Daoy (cell line): ENCODE results near the gene PIP5K1B. TPM values are rescaled to one million over a fixed set of nuclear protein-coding genes. Genes with fewer than 3 reads are reported as not detected.
"Not testable (repeated sequence)": the region's sequence is repeated elsewhere in the genome, so short reads cannot be mapped to it uniquely, and the experiment has no call there.

Experiments used
- DNase-seq: peaks from one replicate; pipeline ENCODE4 v3.0.0-alpha.2; 2015; ENCODE audit warnings: low read depth
- total RNA-seq: library from RNA; depleted of rRNA; stranded (reverse); fragments of >200 nt; shearing (Covaris generic); gene quantifications from 2 replicates; pipeline ENCODE4 v1.2.3, GENCODE V29; 2014; rRNA removed

PIP5K1B gene, protein sequence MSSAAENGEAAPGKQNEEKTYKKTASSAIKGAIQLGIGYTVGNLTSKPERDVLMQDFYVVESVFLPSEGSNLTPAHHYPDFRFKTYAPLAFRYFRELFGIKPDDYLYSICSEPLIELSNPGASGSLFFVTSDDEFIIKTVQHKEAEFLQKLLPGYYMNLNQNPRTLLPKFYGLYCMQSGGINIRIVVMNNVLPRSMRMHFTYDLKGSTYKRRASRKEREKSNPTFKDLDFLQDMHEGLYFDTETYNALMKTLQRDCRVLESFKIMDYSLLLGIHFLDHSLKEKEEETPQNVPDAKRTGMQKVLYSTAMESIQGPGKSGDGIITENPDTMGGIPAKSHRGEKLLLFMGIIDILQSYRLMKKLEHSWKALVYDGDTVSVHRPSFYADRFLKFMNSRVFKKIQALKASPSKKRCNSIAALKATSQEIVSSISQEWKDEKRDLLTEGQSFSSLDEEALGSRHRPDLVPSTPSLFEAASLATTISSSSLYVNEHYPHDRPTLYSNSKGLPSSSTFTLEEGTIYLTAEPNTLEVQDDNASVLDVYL
- 0.09 and 0.57 TPM in 2 replicates for total RNA-seq

DNA sequence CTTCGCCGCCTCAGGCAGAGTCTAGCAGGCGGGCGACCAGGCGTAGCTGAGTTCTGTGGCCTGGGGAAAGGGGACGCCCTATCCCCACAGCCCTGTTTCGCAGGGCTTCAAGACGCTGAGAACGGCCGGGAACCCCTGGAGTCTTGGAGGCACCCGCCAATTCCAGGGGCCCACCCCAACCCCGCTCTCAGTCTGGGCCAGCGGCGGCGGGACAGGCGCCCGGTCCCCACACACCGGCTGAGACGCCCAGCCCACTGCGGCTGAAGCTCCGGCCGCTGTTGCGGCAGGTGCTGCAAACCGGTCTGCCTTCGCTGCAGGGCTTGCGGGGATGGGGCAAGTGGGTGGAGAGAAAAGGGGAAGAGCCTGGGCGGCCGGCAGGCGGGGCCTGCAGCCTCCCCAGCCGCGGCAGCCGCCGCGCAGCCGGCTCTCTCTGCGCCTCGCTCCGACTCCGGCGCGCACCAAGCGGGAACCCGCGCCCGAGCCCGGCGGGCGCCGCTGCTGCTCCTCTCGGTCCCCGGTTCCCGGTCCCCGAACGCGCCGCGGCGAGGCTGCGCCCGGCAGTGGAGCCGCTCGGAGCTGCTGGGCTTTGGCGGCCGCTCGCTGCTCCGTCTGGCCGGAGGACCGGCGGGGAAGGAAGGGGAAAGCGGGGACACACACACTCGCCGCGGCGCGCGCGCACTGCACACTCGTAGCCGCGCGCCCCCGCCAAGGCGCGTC lies at the start of gene PIP5K1B:
PIP5K1B (plus strand) TSS at position 427 of the 717 bp plus-strand sequence. CDS start 117,375 bp downstream, outside the sequence.
- DNase-seq: peak; percentile 75

DNA sequence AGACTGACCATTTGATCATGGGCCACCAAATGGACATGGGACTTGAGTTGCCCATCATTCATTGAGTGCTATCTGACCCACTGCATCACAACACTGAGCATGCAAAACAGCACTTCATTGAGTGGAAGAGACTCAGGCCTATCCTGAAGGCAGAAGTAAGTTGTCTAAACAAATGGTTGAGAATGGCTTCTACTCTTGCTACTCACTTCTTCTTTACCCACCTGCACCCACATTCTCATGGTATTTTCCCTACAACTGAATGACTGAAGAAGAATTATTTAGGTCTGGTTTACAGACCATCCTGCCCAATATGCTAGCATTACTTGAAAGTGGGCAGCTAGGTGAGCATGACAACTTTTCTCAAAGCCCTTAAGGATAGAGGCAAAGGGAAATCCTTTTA lies 41.0 kb upstream of the PIP5K1B start:
- no peak for DNase-seq

DNA sequence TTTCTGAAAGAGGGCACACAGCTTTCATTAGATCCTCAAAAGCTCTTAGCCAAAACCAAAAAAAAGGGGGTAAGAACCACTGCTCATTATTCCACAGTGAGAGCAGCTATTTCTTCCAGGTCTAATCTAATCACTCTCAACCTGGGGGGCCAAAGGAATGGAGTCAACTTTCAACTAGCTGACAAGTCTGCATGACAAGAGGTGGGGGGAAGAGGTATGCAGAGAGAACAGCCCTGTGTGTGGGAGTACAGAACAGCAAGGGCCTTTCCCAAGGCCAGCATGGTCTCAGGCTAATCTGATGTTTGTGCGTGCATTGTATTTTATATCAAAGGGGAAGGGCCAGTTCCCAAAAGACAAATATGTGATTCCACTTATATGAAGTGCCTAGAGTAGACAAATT lies 36.9 kb upstream of the PIP5K1B start:
- DNase-seq: no peak

DNA sequence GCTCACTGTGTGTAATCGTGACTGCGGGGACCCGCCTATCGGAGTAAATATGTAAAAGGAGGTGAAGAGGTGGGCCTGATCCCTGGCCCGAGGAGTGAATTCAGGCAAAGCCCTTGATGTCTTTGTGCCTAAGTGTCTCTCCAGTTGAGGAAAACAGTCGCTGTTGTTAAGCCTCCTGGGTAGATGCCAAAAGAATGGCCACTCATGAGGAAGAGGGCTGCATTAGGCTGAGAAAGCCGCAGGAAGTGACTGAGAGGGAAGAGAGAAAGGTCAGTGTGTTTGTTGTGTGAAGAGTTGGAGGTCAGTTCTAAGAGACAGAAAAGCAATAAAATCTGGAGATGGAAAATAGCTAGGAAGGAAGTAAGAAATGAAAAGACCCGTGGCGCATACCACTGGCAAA lies 35.8 kb upstream of the PIP5K1B start:
- DNase-seq: no peak

DNA sequence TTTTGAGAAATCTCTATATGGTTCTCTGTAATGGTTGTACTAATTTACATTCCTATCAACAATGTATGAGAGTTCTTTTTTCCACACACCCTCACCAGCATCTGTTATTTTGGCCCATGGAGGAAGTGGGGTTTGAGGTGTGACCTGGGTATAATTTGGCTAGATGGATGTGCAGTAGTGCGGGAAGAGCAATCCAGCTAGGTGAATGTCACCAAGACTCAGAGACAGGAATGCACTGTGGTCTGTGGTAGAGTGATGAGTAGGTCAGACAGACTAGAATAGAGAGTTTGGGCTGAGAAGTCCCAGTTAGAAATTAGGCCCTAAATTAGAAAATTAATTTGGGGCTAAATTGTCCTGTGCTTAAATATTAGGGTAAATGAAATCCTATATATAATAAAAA lies 32.8 kb upstream of the PIP5K1B start:
- no peak for DNase-seq

DNA sequence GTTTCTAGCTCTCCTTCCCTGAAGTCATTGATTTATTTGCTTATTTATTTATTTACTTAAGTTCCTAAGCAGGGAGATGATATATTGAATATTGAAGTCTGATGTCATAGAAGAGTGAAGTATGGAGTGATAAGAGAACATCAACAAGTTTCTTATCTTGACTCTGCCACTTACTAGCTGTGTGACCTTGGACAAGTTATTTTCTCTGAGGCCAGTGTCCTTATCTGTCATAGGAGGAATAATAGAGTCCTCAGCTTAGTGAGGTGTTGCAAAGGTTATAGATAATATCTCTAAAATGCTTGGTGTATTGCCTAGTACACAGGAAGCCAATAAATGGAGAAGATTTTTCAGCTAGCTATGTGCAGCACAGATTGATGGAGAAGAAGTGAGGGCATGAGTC lies 32.4 kb upstream of the PIP5K1B start:
- DNase-seq: no peak

DNA sequence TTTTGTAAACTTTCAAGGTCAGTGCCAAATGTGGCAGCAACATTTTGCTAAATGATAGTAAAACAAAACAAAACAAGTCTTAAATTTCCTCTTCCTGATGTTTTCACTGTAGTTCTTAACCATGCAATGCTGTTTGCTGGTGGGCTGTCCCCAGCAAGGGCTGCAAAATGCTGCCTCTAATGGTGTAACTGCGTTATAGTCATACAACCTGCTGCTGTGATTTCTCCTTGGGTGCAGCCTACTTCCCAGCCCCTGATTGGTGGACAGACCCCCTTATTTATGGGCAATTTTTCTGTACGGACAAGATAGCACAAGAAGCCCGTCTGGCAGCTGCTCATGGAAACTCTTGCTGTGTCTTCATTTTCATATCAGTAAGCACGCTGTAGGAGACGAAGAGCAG lies 26.6 kb upstream of the PIP5K1B start:
- DNase-seq: peak; percentile 50

DNA sequence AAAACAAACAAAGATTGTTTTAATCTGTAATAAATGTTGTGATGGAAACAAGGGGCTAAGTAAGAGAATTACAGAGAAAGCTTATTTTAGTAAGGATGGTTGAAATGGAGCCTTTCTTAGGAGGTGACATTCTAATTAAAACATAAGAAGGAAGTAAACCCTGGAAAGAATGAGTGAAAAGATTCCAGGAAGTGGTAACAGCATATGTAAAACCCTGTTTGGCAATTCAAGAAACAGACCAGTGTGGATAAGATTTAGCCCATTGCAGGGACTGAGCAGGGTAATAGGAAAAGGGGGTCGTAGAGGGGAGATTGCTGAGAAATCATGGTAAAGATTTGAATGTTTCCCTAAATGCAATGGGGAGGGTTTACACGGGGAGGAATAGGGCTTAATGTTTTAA lies 21.6 kb upstream of the PIP5K1B start:
- no peak for DNase-seq

DNA sequence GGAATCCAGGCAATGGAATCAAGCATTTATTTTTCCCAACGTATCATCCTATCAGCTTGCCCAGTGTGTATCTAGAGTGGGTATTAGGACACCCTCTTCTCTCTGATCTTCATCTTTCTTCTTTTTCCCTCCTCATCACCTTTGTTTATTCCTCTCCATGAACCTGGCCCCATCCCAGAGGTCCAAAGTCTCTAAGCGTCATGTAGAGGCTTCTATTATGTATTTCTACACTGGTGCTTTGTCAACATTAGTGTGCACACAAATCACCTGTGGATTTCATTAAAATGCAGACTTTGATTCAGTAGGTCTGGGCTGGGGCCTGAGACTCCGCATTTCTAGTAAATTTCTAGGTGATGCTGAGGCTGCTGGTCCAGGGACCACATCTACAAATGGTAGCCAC lies 19.8 kb upstream of the PIP5K1B start:
- DNase-seq: no peak

DNA sequence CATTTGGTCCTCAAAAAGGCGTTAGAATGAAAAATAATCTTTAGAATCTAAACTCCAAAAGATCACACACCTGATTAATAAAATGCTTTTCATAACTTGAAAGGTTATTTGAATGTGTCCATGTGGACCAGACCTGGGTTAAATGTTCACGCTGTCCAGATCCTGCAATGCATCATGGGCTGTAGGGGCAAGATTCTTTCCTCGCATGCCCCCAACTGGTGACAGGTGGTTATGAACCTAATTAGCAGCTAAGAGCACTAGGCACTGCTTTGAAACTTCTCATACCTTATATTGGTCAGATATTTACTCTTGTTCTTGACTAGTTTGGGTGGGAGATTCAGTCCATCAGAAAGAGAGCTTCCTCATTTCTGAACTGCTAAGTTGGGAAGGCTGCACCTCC lies 19.3 kb upstream of the PIP5K1B start:
- peak; percentile 48 for DNase-seq

DNA sequence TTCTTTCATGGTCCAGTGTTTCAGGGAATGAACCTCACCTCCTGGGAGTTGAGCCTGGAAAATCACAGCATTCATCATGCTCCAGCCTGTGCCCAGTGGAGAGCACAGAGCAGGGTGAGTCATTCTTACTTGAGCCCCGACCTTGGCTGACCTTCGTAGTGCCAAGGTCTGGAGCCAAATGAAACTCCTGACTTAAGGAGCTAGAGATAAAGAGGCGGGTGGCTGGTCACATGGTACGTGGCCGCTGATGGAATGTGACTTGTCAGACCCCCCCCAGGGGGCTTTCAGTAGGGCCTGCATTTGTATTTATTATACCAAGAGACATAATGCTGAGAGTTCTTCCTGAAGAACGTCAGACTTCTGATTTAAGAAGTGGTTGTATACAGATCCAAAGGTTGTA lies 15.0 kb upstream of the PIP5K1B start:
- DNase-seq: peak; percentile 34

DNA sequence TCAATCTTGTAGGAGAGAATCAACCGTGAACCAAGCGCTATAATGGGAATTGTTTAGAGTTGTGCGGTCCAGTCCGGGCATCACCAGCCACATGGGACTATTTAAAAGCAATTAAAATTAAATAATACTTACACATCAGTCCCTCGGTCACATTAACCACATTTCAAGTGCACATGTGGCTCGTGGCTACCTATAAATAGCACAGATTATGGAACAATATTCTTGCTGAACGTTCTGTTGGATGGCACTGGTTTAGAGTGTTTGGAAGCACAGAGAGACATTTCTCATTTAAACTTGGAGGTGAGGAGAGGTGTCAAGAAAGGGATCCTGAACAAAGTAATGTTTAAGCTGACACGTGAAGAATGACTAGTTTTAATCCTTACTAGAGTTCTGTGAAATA lies 12.5 kb upstream of the PIP5K1B start:
- no peak for DNase-seq

DNA sequence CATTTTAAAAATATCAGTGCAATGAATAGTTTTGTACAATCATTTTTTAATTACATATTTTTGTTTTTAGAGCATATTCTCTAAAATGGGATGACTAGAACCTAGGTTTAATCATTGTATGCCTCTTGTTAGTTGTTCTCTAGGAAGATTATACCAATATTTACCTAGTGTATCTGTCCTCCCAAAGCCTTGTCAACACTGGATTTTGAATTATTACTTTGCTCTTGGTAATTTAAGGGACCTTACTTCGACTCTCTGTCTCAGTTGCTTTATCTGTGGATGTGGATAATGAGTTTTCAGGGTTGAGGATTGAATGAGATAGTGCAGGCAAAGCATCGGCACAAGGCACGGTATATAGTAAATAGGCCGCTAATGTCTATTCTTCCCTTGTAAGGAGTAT lies 10.9 kb upstream of the PIP5K1B start:
- no peak for DNase-seq

DNA sequence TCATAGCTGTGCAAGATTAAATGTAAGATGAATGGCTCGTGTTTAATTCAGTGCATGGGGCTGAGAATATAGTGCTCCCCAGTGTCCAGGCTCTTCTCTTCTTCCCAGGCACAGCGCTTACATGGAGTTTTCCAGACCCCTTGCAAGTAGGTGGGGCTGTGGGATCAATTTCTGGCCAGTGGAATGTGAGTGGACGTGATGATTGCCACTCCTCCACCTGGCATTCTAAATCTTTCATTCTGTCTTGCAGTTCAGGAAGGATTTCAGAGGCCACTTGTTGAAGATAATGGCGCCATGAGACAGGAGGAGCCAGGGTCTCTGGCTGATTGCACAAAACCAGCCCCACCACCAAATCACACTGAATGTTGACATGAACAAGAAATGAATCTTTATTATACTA lies 7.2 kb upstream of the PIP5K1B start:
- DNase-seq: no peak

DNA sequence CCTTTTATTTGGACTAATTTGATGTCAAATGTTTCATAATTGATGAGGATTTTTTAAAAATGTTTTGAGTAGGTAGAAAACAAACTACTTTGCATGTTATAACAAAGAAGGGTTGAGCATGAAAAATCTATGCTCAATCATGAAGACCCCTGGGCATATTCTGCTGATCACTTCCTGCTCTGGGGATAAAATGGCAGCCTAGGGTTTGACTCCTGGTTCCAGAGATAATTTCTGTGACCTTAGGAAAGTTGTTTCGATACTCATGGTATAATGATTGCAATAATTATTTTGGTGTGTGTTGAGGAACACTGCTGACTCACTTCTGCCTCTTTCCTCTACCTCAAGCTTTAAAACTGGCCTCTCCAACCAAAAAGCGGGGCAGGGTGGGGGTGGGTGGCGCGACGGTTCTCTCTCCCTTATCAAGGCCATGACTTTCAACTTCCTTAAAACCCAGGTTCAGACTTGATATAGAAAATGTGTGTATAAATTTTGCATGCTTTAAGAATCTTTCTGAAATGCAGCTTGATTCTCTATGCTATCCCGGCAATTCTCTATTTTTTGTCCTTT lies 6.0 kb upstream of the PIP5K1B start:
- DNase-seq: no peak

DNA sequence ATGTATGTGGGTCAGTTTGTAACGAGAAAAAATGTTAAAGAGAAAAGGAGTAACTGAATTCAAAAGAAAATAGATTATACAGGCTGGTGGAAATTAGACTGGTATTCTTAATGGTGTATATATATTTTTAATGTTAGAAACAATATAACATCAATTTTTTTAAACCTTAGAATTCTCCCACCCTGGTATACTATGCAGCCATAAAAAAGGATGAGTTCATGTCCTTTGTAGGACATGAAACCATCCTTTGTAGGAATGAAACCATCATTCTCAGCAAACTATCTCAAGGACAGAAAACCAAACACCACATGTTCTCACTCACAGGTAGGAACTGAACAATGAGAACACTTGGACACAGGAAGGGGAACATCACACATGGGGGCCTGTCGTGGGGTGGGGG lies 5.4 kb upstream of the PIP5K1B start:
- DNase-seq: not testable (repeated sequence)

DNA sequence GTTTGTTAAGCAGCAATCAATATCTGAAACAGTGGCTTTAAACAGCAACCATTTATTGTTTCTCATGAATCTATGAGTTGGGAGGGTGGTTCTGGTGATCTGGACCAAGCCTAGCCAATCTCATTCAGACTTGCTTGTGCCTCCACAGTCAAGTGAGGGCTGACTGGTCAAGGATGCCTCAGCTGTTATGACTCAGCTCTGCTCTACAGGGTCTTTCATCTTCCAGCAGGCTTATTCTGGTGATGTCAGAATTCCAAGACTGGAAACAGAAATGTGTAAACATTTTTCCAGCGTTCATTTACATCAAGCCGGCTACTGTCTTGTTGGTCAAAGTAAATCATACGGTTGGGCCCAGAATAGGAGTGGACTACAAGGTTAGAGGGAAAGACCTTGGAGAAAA lies 2.5 kb upstream of the PIP5K1B start:
- peak; percentile 36 for DNase-seq

DNA sequence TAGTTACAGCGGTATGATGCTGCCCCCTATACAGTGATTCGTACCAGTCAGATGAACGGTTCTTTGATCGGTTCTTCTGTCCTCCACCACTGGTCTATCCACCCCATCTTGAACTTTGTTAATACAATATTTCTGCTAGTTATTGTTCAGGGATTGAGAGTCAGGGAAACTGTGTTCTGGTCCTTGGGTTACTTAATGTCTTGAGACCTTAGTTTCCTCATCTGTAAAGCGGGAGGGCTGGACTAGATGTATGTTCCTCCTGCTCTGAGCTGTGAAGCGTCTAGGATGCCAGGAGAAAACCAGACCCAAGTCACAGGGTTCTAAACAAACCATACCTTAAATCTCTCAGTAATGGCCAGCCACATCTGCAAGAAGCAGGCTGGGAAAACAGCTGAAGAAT lies 1.4 kb upstream of the PIP5K1B start:
- DNase-seq: no peak

DNA sequence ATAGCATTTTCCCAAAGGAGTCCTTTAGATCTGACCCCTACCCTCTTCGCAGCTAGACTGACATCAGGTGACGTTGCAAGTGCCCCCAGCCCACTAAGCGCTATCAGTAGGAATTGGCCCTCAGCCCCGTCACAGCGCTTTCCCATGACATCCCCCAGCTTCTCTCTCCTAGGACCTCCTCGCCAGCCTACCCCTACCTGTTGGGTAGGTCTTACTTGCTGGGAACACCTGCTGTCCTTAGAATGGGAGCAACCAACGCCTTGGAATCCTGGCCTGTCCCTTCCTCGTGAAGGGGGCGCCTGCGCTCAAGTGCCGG lies 584 bp upstream of the PIP5K1B start:
- DNase-seq: no peak

DNA sequence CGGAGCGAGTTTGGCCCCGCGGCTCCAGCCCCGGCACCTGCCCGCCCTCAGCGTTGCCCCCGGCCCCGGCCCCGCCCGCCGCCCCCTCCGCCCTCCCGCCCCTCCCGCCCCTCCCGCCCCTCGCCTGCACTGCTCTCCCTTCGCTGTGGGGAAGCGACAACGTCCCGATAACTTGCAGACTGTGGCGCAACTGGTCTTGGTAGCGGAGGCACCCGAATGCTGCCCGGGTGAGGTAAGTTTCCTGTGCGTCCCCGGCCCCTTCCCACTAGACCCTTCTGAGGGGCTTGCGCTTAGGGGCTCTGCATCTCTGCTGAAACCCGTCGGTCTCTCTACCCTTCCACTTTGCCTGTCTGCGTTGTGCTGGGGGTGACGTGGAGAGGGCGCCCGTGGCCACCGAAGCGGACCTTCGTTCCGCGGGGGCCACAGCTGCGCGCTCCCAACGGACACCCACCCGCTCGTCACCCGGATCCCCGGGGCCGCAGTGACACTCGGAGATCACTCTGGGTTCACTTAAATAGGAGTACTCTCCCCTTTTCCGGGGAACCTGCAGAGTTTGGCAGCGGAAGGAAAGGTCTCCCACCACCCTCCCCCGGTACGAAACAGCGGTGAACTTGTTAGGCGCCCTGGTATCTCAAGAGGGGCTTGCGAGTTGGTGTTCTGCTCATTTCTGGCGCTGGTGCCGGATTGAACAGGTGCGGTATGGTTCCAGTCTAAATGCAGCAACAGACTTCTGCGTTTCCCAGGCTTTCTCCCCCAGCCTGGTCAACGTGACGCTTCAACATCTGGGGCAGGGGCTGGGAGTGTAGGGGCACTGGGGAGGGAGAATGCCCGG lies 707 bp downstream of the PIP5K1B start:
- peak; percentile 21 for DNase-seq

DNA sequence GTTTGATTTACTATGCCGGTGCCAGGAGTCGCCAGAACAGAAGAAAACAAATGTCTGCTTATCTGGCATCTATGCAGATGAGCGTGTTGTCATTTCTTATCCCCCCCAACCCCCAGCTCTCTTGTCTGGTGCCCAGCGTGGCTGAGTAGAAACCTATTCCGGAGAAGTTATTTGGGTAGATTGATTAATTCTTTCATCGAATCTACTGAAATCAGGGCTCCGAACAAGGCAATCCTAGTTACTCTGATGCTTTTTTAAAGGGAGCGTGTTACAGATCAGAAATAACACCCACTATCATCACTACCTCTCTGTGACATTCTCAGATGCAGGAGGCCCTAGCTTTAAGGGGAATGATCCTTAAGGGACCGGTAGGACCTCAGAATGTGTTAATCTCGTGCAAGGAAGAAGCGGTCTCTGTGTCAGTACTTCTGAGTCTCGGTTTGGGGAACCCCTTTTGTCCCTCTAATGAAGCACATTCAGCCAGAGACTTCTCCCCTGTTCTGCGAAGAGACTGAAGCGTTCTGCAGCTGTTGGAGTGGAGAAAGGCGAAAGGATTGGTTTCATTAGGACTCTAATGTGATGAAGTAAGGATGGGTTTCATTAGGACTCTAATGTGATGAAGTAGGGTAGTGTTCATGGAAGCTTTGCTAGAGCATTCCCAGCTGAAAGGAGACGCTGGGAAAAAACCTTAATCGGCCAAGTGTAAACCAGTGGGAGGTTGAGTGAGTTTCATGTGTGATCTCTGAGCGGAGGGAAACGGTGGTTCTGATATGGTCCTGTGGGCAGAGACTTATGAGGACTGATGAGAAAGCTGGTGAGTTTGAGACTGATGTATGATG lies 1.5 kb downstream of the PIP5K1B start:
- no peak for DNase-seq
